ENCODE data around the gene CYP2A6.

Gene CYP2A6

GRCh38 chr19:40801426-40802299, 48.6 kb downstream of the CYP2A6 start:
- no peak for DNase-seq

- DNase-seq: no peak
Measured at GRCh38 chr19:40800997-40801377, 49.3 kb downstream of the CYP2A6 start.

- no peak for DNase-seq
Measured at GRCh38 chr19:40800339-40800996, 49.8 kb downstream of the CYP2A6 start.

GRCh38 chr19:40799558-40800338, 50.5 kb downstream of the CYP2A6 start:
- DNase-seq: no peak

GRCh38 chr19:40798683-40799557, 51.3 kb downstream of the CYP2A6 start, which contains the start of gene EGLN2:
Gene EGLN2, plus strand, starts transcription at chr19:40799191. Its CDS starts 1,382 bp downstream, at chr19:40800573.
- peak; percentile 95 for DNase-seq

- no peak for DNase-seq
Measured at GRCh38 chr19:40797963-40798682, 52.1 kb downstream of the CYP2A6 start.

GRCh38 chr19:40797166-40797962, 52.9 kb downstream of the CYP2A6 start:
- no peak for DNase-seq

All from NCI-H187 treated with DMSO at 0.1 percent for 48 hours (cell line).